Fibroblast of villous mesenchyme (primary cell): ENCODE results near the gene MUC13. TPM values are rescaled to one million over a fixed set of nuclear protein-coding genes. Genes with fewer than 3 reads are reported as not detected.
A peak's percentile ranks its signal among the peaks of the same experiment; 100 is the strongest.

ENCODE experiments used
- DNase-seq: peaks from one replicate; pipeline ENCODE4 v3.0.0-alpha.2; 2010; ENCODE audit warnings: low read depth
- H3K4me3 ChIP-seq: 2 replicates; pipeline ENCODE4 v1.5.1; 2011; ENCODE audit warnings: low read depth, mild to moderate bottlenecking, low read length
- CTCF ChIP-seq: IDR thresholded peaks from 2 replicates; pipeline ENCODE4 v1.5.1; 2012; ENCODE audit warnings: low read depth, mild to moderate bottlenecking, low read length; ENCODE audit not compliant: insufficient read depth
- total RNA-seq: library from RNA; depleted of rRNA; stranded (reverse); fragments of >200 nt; gene quantifications from 2 replicates; pipeline ENCODE4 v1.2.3, GENCODE V29; 2012

Gene MUC13
- total RNA-seq, 1 donor: not detected

GRCh38 chr3:124884474-124885101, 50.0 kb downstream of the MUC13 start:
- TF ChIP-seq CTCF: no peak
- no peak overlapping the region for H3K4me3 ChIP-seq
- no peak for DNase-seq

GRCh38 chr3:124883766-124884473, 50.6 kb downstream of the MUC13 start:
- no peak for DNase-seq

GRCh38 chr3:124882816-124883747, 51.5 kb downstream of the MUC13 start:
- H3K4me3 ChIP-seq: no peak overlapping the region
- no peak for DNase-seq
- no peak for TF ChIP-seq CTCF

More at GRCh38 chr3:124883766-124884473, 50.6 kb downstream of the MUC13 start:
- no peak for TF ChIP-seq CTCF
- H3K4me3 ChIP-seq: no peak overlapping the region

- TF ChIP-seq CTCF: no peak
- no peak for DNase-seq
- no peak overlapping the region for H3K4me3 ChIP-seq
Observed at GRCh38 chr3:124881976-124882697, 52.4 kb downstream of the MUC13 start.

GRCh38 chr3:124879337-124879680, 55.2 kb downstream of the MUC13 start:
- no peak for DNase-seq
- TF ChIP-seq CTCF: no peak
- no peak overlapping the region for H3K4me3 ChIP-seq

- no peak for TF ChIP-seq CTCF
- H3K4me3 ChIP-seq: no peak overlapping the region
- DNase-seq: peak; percentile 98
Observed at GRCh38 chr3:124878561-124879336, 55.8 kb downstream of the MUC13 start.
